GM23248 (cell line): Measurements from ENCODE around the gene FAM168A. TPM values are rescaled to one million over a fixed set of nuclear protein-coding genes. Genes with fewer than 3 reads are reported as not detected.

ENCODE experiments used
- DNase-seq: peaks from one replicate; pipeline ENCODE4 v3.0.0-alpha.2; 2015
- H2AFZ ChIP-seq: fragments of 200-600 bp; sonication (generic); 2 replicates; pipeline ENCODE4 v1.6.1; 2016; ENCODE audit warnings: antibody characterized with exemption
- H3F3A ChIP-seq: fragments of 200-600 bp; sonication (generic); 2 replicates; pipeline ENCODE4 v1.6.1; 2016; ENCODE audit warnings: mild to moderate bottlenecking, antibody characterized with exemption, mixed run types; ENCODE audit not compliant: insufficient read depth
- H3K27ac ChIP-seq: fragments of 200-600 bp; sonication (generic); 2 replicates; pipeline ENCODE4 v1.5.1; 2016; ENCODE audit warnings: mild to moderate bottlenecking
- H3K27me3 ChIP-seq: fragments of 200-600 bp; sonication (generic); replicated peaks from 2 replicates; pipeline ENCODE4 v1.6.1; 2016; ENCODE audit warnings: mild to moderate bottlenecking; ENCODE audit not compliant: insufficient read depth
- H3K36me3 ChIP-seq: fragments of 200-600 bp; sonication (generic); 2 replicates; pipeline ENCODE4 v1.6.1; 2016; ENCODE audit warnings: low read depth, mild to moderate bottlenecking
- H3K4me1 ChIP-seq: fragments of 200-600 bp; sonication (generic); 2 replicates; pipeline ENCODE4 v1.6.1; 2016; ENCODE audit warnings: mild to moderate bottlenecking; ENCODE audit not compliant: insufficient read depth
- H3K4me2 ChIP-seq: fragments of 200-600 bp; sonication (generic); one replicate; pipeline ENCODE4 v1.6.1; 2016; ENCODE audit warnings: mild to moderate bottlenecking; ENCODE audit not compliant: unreplicated experiment
- H3K4me3 ChIP-seq: fragments of 200-600 bp; sonication (generic); 2 replicates; pipeline ENCODE4 v1.5.1; 2016; ENCODE audit warnings: mild to moderate bottlenecking
- H3K79me2 ChIP-seq: fragments of 200-600 bp; sonication (generic); 2 replicates; pipeline ENCODE4 v1.6.1; 2016; ENCODE audit warnings: mild to moderate bottlenecking; ENCODE audit not compliant: insufficient read depth
- H3K9ac ChIP-seq: fragments of 200-600 bp; sonication (generic); 2 replicates; pipeline ENCODE4 v1.6.1; 2016; ENCODE audit warnings: mild to moderate bottlenecking
- H3K9me2 ChIP-seq: fragments of 200-600 bp; sonication (generic); 2 replicates; pipeline ENCODE4 v1.6.1; 2016; ENCODE audit warnings: mixed run types, mild to moderate bottlenecking, moderate library complexity; ENCODE audit not compliant: insufficient read depth
- H3K9me3 ChIP-seq: fragments of 200-600 bp; sonication (generic); one replicate; pipeline ENCODE4 v1.6.1; 2017; ENCODE audit warnings: low read depth
- H4K20me1 ChIP-seq: fragments of 200-600 bp; sonication (generic); 2 replicates; pipeline ENCODE4 v1.6.0; 2016; ENCODE audit not compliant: insufficient read depth
- EZH2 ChIP-seq: fragments of 200-600 bp; sonication (generic); IDR thresholded peaks from 2 replicates; pipeline ENCODE4 v1.6.1; 2018; ENCODE audit warnings: antibody characterized with exemption, mild to moderate bottlenecking; ENCODE audit not compliant: insufficient read depth, poor library complexity, severe bottlenecking
- EZH2phosphoT487 ChIP-seq: fragments of 200-600 bp; sonication (generic); IDR thresholded peaks from 2 replicates; pipeline ENCODE4 v1.6.1; 2018; ENCODE audit warnings: antibody characterized with exemption, moderate library complexity, mild to moderate bottlenecking, low read depth; ENCODE audit not compliant: insufficient read depth
- WGBS, 2 experiments: methylation state at CpG; one replicate each; pipeline ENCODE4 v1.1.6; 2015 to 2017; ENCODE audit warnings: low lambda C conversion rate in 2 of 2, low coverage in 1 of 2; ENCODE audit errors: missing lambda C conversion rate in 2 of 2; 5-methylcytosine and 5-hydroxymethylcytosine counted together
- in situ Hi-C: fragments of 300-500 bp; cut with MboI; formaldehyde crosslinking; loops from 2 replicates; pipeline ENCODE4 v1.15.0; 2020
- polyA plus RNA-seq: library from polyadenylated mRNA; unstranded; fragments of >200 nt; fragmentation: Nextera tagmentation; extraction: Ambion mirVana; gene quantifications from 2 replicates; pipeline ENCODE4 v1.2.1, GENCODE V29; 2016
- total RNA-seq: library from RNA; depleted of rRNA; stranded (reverse); fragments of >200 nt; shearing (Covaris generic); gene quantifications from 2 replicates; pipeline ENCODE4 v1.2.3, GENCODE V29; 2014

The FAM168A gene
- total and polyA plus RNA-seq, 2 experiments from 2014 or later: 9.1 to 26.4 TPM

GRCh38 chr11:73564903-73565302 is 33.0 kb downstream of the FAM168A start:
- 93 to 96% methylated on average over 2 of the region's 2 CpGs for WGBS, 2 experiments
- H4K20me1 ChIP-seq: peaks cover 11% of the 10 kb centered on the region; the same call in 1 of the 2 replicates
- no peaks in the 10 kb centered on the region for H3K9me3 ChIP-seq
- no peak overlapping the region for H3K4me2 ChIP-seq
- no peak overlapping the region for H3K27ac ChIP-seq
- no peak for DNase-seq
- H3K9me2 ChIP-seq: no peaks in the 10 kb centered on the region
- no peak overlapping the region for H3K9ac ChIP-seq
- peaks cover under 1% of the 10 kb centered on the region for H3F3A ChIP-seq
- no peak for TF ChIP-seq EZH2phosphoT487
- no peak for TF ChIP-seq EZH2
- no peaks in the 10 kb centered on the region for H3K36me3 ChIP-seq
- peaks cover 94% of the 10 kb centered on the region for H3K79me2 ChIP-seq
- in situ Hi-C loops: no loop called here
- H3K27me3 ChIP-seq: no peaks in the 10 kb centered on the region
- H3K4me3 ChIP-seq: no peak overlapping the region
- H2AFZ ChIP-seq: no peak overlapping the region
- peaks cover 6% of the 10 kb centered on the region for H3K4me1 ChIP-seq

- no peak overlapping the region for H3K9ac ChIP-seq
- H3K27ac ChIP-seq: no peak overlapping the region
- H4K20me1 ChIP-seq: peaks cover 11% of the 10 kb centered on the region; the same call in 1 of the 2 replicates
- H3K9me2 ChIP-seq: no peaks in the 10 kb centered on the region
- H3K79me2 ChIP-seq: peaks cover 98% of the 10 kb centered on the region
- no peaks in the 10 kb centered on the region for H3K9me3 ChIP-seq
- TF ChIP-seq EZH2: no peak
- no peak for TF ChIP-seq EZH2phosphoT487
- no peak overlapping the region for H3K4me2 ChIP-seq
- in situ Hi-C loops: no loop called here
- WGBS, 2 experiments: 92 to 93% methylated on average over 2 of the region's 2 CpGs
- no peak overlapping the region for H3K4me3 ChIP-seq
- no peaks in the 10 kb centered on the region for H3K36me3 ChIP-seq
- DNase-seq: no peak
- H3F3A ChIP-seq: no peaks in the 10 kb centered on the region
- no peaks in the 10 kb centered on the region for H3K27me3 ChIP-seq
- 0 out of 2 replicates have a peak, but pooled peaks cover 5% of the 10 kb centered on the region for H3K4me1 ChIP-seq
- H2AFZ ChIP-seq: no peak overlapping the region
Measured at GRCh38 chr11:73563539-73564200, 34.2 kb downstream of the FAM168A start.

- Histone ChIP-seq H3K36me3 (no peaks in the 10 kb centered on the region), H3K79me2 (peaks cover 98% of the 10 kb centered on the region), H2AFZ (no peak overlapping the region), H3K27me3 (no peaks in the 10 kb centered on the region), H3F3A (no peaks in the 10 kb centered on the region), H3K4me1 (no peaks in the 10 kb centered on the region), H3K9me3 (no peaks in the 10 kb centered on the region), H3K9ac (no peak overlapping the region), H3K4me2 (no peak overlapping the region), H3K9me2 (no peaks in the 10 kb centered on the region), H3K4me3 (no peak overlapping the region), H3K27ac (no peak overlapping the region), H4K20me1 (0 out of 2 replicates have a peak, but pooled peaks cover 6% of the 10 kb centered on the region)
- in situ Hi-C loops: no loop called here
- TF ChIP-seq EZH2 (no peak), EZH2phosphoT487 (no peak)
- no peak for DNase-seq
Measured at GRCh38 chr11:73559743-73560142, 38.2 kb downstream of the FAM168A start.

- peaks cover 96% of the 10 kb centered on the region for H3K79me2 ChIP-seq
- in situ Hi-C loops: no loop called here
Measured at GRCh38 chr11:73556966-73557365, 40.9 kb downstream of the FAM168A start.

More at GRCh38 chr11:73556966-73557365, 40.9 kb downstream of the FAM168A start:
- Histone ChIP-seq H3K27me3 (no peaks in the 10 kb centered on the region), H3F3A (no peaks in the 10 kb centered on the region), H3K36me3 (no peaks in the 10 kb centered on the region), H3K4me3 (no peak overlapping the region), H3K9ac (no peak overlapping the region), H3K4me2 (no peak overlapping the region), H4K20me1 (no peaks in the 10 kb centered on the region), H2AFZ (no peak overlapping the region), H3K4me1 (no peaks in the 10 kb centered on the region), H3K9me3 (no peaks in the 10 kb centered on the region), H3K9me2 (no peaks in the 10 kb centered on the region), H3K27ac (no peak overlapping the region)
- WGBS, 2 experiments: 91 to 95% methylated on average over 3 of the region's 3 CpGs
- TF ChIP-seq EZH2phosphoT487: no peak
- TF ChIP-seq EZH2: no peak
- no peak for DNase-seq
